ENCODE data around the gene UTP15. TPM values are rescaled to one million over a fixed set of nuclear protein-coding genes. Genes with fewer than 3 reads are reported as not detected.
A peak's percentile ranks its signal among the peaks of the same experiment; 100 is the strongest.

UTP15 gene
- total and polyA plus RNA-seq, 10 of the 15 experiments (the other 5 are each of a cell fraction or from before 2014, with no cell fraction given), result 22.5 to 39.4 (median 29.6) TPM

DNA sequence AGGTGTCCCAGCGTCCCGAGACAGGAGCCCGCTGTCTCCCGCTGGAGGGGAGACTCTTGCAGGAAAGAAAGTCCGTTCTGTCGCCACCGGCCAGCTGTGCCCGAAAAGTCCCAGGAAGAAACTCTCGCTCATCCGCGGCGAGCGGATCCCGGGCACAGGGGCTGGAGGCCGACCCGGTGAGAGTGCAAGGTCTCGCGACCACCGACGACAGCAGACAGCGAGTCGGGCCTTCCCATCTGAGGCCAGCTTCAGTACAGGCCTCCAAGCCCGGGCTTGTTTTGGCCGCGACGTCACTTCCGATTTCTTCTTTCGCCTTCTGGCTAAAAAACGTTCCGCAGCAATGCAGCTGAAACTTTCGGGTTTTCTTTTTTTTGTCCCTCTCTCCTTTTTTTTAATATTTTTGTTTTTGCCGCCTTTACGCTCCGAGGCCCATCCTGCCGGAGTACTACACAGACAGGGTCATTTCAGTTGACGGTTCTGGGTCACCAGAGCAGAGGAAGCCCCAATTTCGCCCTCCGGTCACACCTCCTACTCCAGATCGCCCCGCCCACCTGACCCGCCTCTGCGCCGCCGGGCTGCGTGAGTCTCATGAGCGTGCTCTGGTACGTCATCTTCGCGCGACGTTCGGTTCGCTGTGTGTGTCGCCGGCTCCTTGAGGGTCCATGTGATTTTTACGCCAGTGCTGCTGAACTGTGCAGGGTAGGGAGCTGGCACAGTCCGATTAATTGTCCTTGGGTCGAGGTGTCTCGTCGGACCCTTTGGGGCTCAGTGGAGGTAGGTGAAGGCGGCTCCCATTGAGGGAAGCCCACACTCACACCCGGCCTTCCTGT, at the start of gene UTP15, which contains the start of gene ANKRA2 (continued):
- TF ChIP-seq RFX5 (IDR thresholded peaks at IDR 0.05; ENCODE audit: low read depth, low read length) (no peak), GABPA (IDR thresholded peaks at IDR 0.05; ENCODE audit: low read depth) (peak; percentile 83), SUZ12 (IDR thresholded peaks at IDR 0.05; ENCODE audit: unreplicated experiment) (no peak), MXI1 (IDR thresholded peaks at IDR 0.05; ENCODE audit: low read depth, low read length) (peak; percentile 100), ZNF274 (IDR thresholded peaks at IDR 0.05; ENCODE audit: insufficient read depth, insufficient read length) (no peak), CREB1 (IDR thresholded peaks at IDR 0.05; ENCODE audit: low read depth) (peak; percentile 99), EED (IDR thresholded peaks at IDR 0.05; ENCODE audit: low read depth) (no peak), SIN3A (IDR thresholded peaks at IDR 0.05; ENCODE audit: low read depth, low read length) (peak; percentile 94), BMI1 (IDR thresholded peaks at IDR 0.05; ENCODE audit: borderline replicate concordance) (no peak), EZH2 (IDR thresholded peaks at IDR 0.05; ENCODE audit: borderline replicate concordance, control insufficient read depth, low read depth, low read length) (no peak), TBL1XR1 (IDR thresholded peaks at IDR 0.05; ENCODE audit: low read depth, low read length) (0 out of 2 replicates have a peak, but pooled peaks have one; percentile 15), IKZF1 (conservative IDR thresholded peaks at IDR 0.05) (peak; percentile 56), HCFC1 (IDR thresholded peaks at IDR 0.05; ENCODE audit: low read length) (peak; percentile 74), ETV6 (conservative IDR thresholded peaks at IDR 0.05 in 1 of 2, IDR thresholded peaks at IDR 0.05 in 1 of 2; ENCODE audit: borderline replicate concordance in 1 of 2, low read depth in 1 of 2) (no peak), GATAD2B (conservative IDR thresholded peaks at IDR 0.05; ENCODE audit: low read depth) (no peak), MEF2B (IDR thresholded peaks at IDR 0.05; ENCODE audit: partially characterized antibody, poor library complexity, severe bottlenecking) (peak; percentile 20), RAD51 (IDR thresholded peaks at IDR 0.05) (peak; percentile 86)
- TF ChIP-seq, protein P1, sequence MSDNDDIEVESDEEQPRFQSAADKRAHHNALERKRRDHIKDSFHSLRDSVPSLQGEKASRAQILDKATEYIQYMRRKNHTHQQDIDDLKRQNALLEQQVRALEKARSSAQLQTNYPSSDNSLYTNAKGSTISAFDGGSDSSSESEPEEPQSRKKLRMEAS (IDR thresholded peaks at IDR 0.05; ENCODE audit: low read depth, low read length), result peak; percentile 96
- TF ChIP-seq, protein P2, sequence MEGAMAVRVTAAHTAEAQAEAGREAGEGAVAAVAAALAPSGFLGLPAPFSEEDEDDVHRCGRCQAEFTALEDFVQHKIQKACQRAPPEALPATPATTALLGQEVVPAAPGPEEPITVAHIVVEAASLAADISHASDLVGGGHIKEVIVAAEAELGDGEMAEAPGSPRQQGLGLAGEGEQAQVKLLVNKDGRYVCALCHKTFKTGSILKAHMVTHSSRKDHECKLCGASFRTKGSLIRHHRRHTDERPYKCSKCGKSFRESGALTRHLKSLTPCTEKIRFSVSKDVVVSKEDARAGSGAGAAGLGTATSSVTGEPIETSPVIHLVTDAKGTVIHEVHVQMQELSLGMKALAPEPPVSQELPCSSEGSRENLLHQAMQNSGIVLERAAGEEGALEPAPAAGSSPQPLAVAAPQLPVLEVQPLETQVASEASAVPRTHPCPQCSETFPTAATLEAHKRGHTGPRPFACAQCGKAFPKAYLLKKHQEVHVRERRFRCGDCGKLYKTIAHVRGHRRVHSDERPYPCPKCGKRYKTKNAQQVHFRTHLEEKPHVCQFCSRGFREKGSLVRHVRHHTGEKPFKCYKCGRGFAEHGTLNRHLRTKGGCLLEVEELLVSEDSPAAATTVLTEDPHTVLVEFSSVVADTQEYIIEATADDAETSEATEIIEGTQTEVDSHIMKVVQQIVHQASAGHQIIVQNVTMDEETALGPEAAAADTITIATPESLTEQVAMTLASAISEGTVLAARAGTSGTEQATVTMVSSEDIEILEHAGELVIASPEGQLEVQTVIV (IDR thresholded peaks at IDR 0.05; ENCODE audit: borderline replicate concordance, partially characterized antibody), result peak; percentile 67
- TF ChIP-seq, protein P3, sequence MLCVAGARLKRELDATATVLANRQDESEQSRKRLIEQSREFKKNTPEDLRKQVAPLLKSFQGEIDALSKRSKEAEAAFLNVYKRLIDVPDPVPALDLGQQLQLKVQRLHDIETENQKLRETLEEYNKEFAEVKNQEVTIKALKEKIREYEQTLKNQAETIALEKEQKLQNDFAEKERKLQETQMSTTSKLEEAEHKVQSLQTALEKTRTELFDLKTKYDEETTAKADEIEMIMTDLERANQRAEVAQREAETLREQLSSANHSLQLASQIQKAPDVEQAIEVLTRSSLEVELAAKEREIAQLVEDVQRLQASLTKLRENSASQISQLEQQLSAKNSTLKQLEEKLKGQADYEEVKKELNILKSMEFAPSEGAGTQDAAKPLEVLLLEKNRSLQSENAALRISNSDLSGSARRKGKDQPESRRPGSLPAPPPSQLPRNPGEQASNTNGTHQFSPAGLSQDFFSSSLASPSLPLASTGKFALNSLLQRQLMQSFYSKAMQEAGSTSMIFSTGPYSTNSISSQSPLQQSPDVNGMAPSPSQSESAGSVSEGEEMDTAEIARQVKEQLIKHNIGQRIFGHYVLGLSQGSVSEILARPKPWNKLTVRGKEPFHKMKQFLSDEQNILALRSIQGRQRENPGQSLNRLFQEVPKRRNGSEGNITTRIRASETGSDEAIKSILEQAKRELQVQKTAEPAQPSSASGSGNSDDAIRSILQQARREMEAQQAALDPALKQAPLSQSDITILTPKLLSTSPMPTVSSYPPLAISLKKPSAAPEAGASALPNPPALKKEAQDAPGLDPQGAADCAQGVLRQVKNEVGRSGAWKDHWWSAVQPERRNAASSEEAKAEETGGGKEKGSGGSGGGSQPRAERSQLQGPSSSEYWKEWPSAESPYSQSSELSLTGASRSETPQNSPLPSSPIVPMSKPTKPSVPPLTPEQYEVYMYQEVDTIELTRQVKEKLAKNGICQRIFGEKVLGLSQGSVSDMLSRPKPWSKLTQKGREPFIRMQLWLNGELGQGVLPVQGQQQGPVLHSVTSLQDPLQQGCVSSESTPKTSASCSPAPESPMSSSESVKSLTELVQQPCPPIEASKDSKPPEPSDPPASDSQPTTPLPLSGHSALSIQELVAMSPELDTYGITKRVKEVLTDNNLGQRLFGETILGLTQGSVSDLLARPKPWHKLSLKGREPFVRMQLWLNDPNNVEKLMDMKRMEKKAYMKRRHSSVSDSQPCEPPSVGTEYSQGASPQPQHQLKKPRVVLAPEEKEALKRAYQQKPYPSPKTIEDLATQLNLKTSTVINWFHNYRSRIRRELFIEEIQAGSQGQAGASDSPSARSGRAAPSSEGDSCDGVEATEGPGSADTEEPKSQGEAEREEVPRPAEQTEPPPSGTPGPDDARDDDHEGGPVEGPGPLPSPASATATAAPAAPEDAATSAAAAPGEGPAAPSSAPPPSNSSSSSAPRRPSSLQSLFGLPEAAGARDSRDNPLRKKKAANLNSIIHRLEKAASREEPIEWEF (IDR thresholded peaks at IDR 0.05; ENCODE audit: insufficient replicate concordance, low read depth, low read length), result no peak
- TF ChIP-seq, protein P4, sequence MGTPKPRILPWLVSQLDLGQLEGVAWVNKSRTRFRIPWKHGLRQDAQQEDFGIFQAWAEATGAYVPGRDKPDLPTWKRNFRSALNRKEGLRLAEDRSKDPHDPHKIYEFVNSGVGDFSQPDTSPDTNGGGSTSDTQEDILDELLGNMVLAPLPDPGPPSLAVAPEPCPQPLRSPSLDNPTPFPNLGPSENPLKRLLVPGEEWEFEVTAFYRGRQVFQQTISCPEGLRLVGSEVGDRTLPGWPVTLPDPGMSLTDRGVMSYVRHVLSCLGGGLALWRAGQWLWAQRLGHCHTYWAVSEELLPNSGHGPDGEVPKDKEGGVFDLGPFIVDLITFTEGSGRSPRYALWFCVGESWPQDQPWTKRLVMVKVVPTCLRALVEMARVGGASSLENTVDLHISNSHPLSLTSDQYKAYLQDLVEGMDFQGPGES (IDR thresholded peaks at IDR 0.05), result no peak

Measured in GM12878 (cell line).